Endothelial cell of umbilical vein (primary cell): ENCODE results near the gene C9orf153. TPM values are rescaled to one million over a fixed set of nuclear protein-coding genes. Genes with fewer than 3 reads are reported as not detected.
A peak's percentile ranks its signal among the peaks of the same experiment; 100 is the strongest.

Experiments used
- BruUV-seq: library from RNA; stranded (reverse); fragments of 400-500 nt; replicated peaks from 2 replicates; lab custom pipeline; 2021; lab: Mats Ljungman, UMichigan
- CTCF ChIA-PET: fragments of 300-600, 350-600 bp; sonication (Branson Sonifier 250); formaldehyde crosslinking; loops from one replicate; lab custom pipeline; 2021; ENCODE audit warnings: antibody characterized with exemption, inconsistent platforms; lab: Charles Lee
- POLR2A ChIA-PET: fragments of 300-600, 350-600 bp; sonication (Branson Sonifier 250); formaldehyde crosslinking; loops from one replicate; lab custom pipeline; 2021; ENCODE audit warnings: antibody characterized with exemption, inconsistent platforms; lab: Charles Lee
- DNase-seq: peaks from one replicate; pipeline ENCODE4 v3.0.0-alpha.2; 2011; ENCODE audit warnings: low read depth, low spot score
- FAIRE-seq: peaks from 2 replicates; lab custom pipeline; 2011; peaks lifted over from hg19 to GRCh38; lab: Jason Lieb, UNC
- H2AFZ ChIP-seq: 2 replicates; pipeline ENCODE4 v1.6.0; 2012; ENCODE audit warnings: low read depth, low read length, control low read depth, inconsistent platforms
- H3K27ac ChIP-seq: 2 replicates; pipeline ENCODE4 v1.5.1; 2011; ENCODE audit warnings: low read depth, mild to moderate bottlenecking, control low read depth, low read length, moderate library complexity; ENCODE audit not compliant: insufficient read depth
- H3K27me3 ChIP-seq, 2 experiments: 2 replicates each; pipeline versions ENCODE4 v1.6.0 to v1.6.1; 2011; ENCODE audit warnings: low read length in 2 of 2, mixed read lengths in 1 of 2; ENCODE audit not compliant: control insufficient read depth in 2 of 2, insufficient read depth in 2 of 2
- H3K36me3 ChIP-seq, 2 experiments: 2 replicates in 1 of 2; 3 replicates in 1 of 2; pipeline ENCODE4 v1.5.1; 2011; ENCODE audit warnings: low read length in 2 of 2, mild to moderate bottlenecking in 1 of 2, moderate library complexity in 1 of 2; ENCODE audit not compliant: control insufficient read depth in 2 of 2, insufficient read depth in 2 of 2; ENCODE audit errors: extremely low read depth in 1 of 2
- H3K4me1 ChIP-seq: 3 replicates; pipeline ENCODE4 v1.5.1; 2011; ENCODE audit warnings: mild to moderate bottlenecking, low read length; ENCODE audit not compliant: control insufficient read depth, insufficient read depth; ENCODE audit errors: extremely low read depth
- H3K4me2 ChIP-seq: 2 replicates; pipeline ENCODE4 v1.6.1; 2011; ENCODE audit warnings: low read length, control low read depth, mixed read lengths; ENCODE audit not compliant: insufficient read depth
- H3K4me3 ChIP-seq, 3 experiments: fragments of 200-600 bp in 1 of 3; sonication (generic), shearing (Covaris generic) in 1 of 3; replicated peaks in 1 of 3; 2 replicates each; pipeline ENCODE4 v1.5.1; 2011 to 2016; ENCODE audit warnings: control low read depth in 3 of 3, low read length in 3 of 3, mild to moderate bottlenecking in 2 of 3, inconsistent platforms in 1 of 3, low read depth in 1 of 3, moderate library complexity in 1 of 3; ENCODE audit not compliant: insufficient read depth in 1 of 3
- H3K79me2 ChIP-seq: 2 replicates; pipeline ENCODE4 v1.6.0; 2012; ENCODE audit warnings: low read length, inconsistent platforms; ENCODE audit not compliant: control insufficient read depth, insufficient read depth
- H3K9ac ChIP-seq: replicated peaks from 2 replicates; pipeline ENCODE3; 2011; ENCODE audit warnings: low read length, control low read depth; ENCODE audit not compliant: insufficient read depth; ENCODE audit errors: extremely low read depth
- H3K9me1 ChIP-seq: replicated peaks from 3 replicates; pipeline ENCODE4 v1.6.0; 2011; ENCODE audit warnings: mild to moderate bottlenecking, low read length; ENCODE audit not compliant: control insufficient read depth, insufficient read depth; ENCODE audit errors: extremely low read depth
- H3K9me3 ChIP-seq: replicated peaks from 2 replicates; pipeline ENCODE4 v1.5.1; 2012; ENCODE audit warnings: low read length, inconsistent platforms; ENCODE audit not compliant: control insufficient read depth, insufficient read depth
- H4K20me1 ChIP-seq: replicated peaks from 2 replicates; pipeline ENCODE3; 2011; ENCODE audit warnings: mild to moderate bottlenecking, low read length; ENCODE audit not compliant: control insufficient read depth, insufficient read depth; ENCODE audit errors: extremely low read depth
- CTCF ChIP-seq, 2 donors: IDR thresholded peaks; 1 replicate in 1 of 2; 2 replicates in 1 of 2; pipeline ENCODE4 v1.5.1; 2011; ENCODE audit warnings: low read length in 2 of 2, mild to moderate bottlenecking in 2 of 2, moderate library complexity in 2 of 2, control low read depth in 1 of 2, inconsistent platforms in 1 of 2, low read depth in 1 of 2; ENCODE audit not compliant: insufficient read depth in 1 of 2; ENCODE audit errors: extremely low read depth in 1 of 2
- EZH2 ChIP-seq: IDR thresholded peaks from 2 replicates; pipeline ENCODE4 v1.6.1; 2012; ENCODE audit warnings: borderline replicate concordance, low read depth, mild to moderate bottlenecking, moderate library complexity, low read length, inconsistent platforms; ENCODE audit not compliant: severe bottlenecking
- FOS ChIP-seq: IDR thresholded peaks from 2 replicates; pipeline ENCODE4 v1.6.1; 2011; ENCODE audit warnings: mild to moderate bottlenecking, low read length, moderate library complexity, borderline replicate concordance; ENCODE audit not compliant: insufficient read depth
- GATA2 ChIP-seq: IDR thresholded peaks from 2 replicates; pipeline ENCODE4 v1.7.0; 2011; ENCODE audit warnings: low read depth, mild to moderate bottlenecking, moderate library complexity, mixed read lengths, low read length; ENCODE audit not compliant: insufficient read length, insufficient read depth
- JUN ChIP-seq: IDR thresholded peaks from 2 replicates; pipeline ENCODE4 v1.6.1; 2011; ENCODE audit warnings: borderline replicate concordance, low read depth; ENCODE audit not compliant: insufficient read length, insufficient read depth
- MYC ChIP-seq: IDR thresholded peaks from one replicate; pipeline ENCODE4 v1.6.1; 2011; ENCODE audit warnings: mild to moderate bottlenecking, low read depth, low read length
- POLR2A ChIP-seq: IDR thresholded peaks from 2 replicates; pipeline ENCODE4 v1.6.1; 2012; ENCODE audit warnings: low read depth, mild to moderate bottlenecking, control low read depth, low read length
- POLR2AphosphoS5 ChIP-seq: IDR thresholded peaks from 2 replicates; pipeline ENCODE4 v1.6.1; 2012; ENCODE audit warnings: low read depth, mild to moderate bottlenecking, control low read depth, low read length, moderate library complexity; ENCODE audit not compliant: insufficient read depth
- dilution Hi-C: fragments of 300-500 bp; cut with MboI; formaldehyde crosslinking; loops from one replicate; pipeline ENCODE4 v1.15.0; 2019; ENCODE audit warnings: low sequenced_read_pairs; ENCODE audit not compliant: extremely low pct_ligation_motif_present
- intact Hi-C: fragments of 100-400 bp; cut with micrococcal nuclease; formaldehyde crosslinking; loops from one replicate; pipeline ENCODE4 v1.10.0; 2022
- polyA plus RNA-seq, 4 experiments: library from polyadenylated mRNA; depleted of rRNA in 3 of 4; stranded (reverse) in 3 of 4; unstranded in 1 of 4; fragments of >200 nt; gene quantifications; 2 replicates each; pipeline versions ENCODE4 v1.2.1 to v1.2.3, GENCODE V29; 2011 to 2012; ENCODE audit warnings: missing spikeins in 1 of 4
- total RNA-seq: library from RNA; stranded (reverse); gene quantifications from 2 replicates; pipeline ENCODE4 v1.2.3, GENCODE V29; 2021
- TF ChIP-seq, protein P1 (sequence below): IDR thresholded peaks from 2 replicates; pipeline ENCODE4 v1.6.1; 2011; ENCODE audit not compliant: insufficient read depth, insufficient read length

The C9orf153 gene
- total and polyA plus RNA-seq, 2 donors (not counting 3 experiments of a cell fraction or from before 2014, with no cell fraction given) = 0.66 TPM; not detected in 1

DNA sequence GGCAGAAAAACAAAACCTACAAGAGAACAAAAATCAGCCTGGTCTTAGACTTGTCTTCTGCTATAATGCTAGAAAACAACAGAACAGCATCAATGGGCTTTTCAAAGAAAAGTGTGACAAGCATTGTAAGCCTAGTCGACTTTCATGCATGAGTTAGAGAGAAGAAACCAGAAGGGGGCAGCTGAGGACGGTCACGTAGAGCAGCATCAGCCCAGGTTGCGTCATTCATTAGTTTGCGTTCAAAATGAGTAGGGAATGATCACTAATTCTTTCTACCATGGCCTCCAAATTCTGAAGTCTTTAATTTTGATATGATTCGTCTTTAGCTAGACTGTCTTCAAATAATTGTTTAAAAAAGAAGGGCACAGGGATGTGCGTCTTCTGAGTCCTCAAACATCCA lies 27.6 kb upstream of the C9orf153 start:
- no peak overlapping the region for H3K4me2 ChIP-seq
- no peaks in the 10 kb centered on the region for H4K20me1 ChIP-seq
- H3K4me1 ChIP-seq = peaks cover 5% of the 10 kb centered on the region
- TF ChIP-seq, protein P1, sequence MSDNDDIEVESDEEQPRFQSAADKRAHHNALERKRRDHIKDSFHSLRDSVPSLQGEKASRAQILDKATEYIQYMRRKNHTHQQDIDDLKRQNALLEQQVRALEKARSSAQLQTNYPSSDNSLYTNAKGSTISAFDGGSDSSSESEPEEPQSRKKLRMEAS = no peak
- TF ChIP-seq FOS = no peak
- no peak for TF ChIP-seq EZH2
- no peak for TF ChIP-seq CTCF (IDR thresholded peaks at IDR 0.05; ENCODE audit: extremely low read depth in 1 of 2, insufficient read depth in 1 of 2, low read depth in 1 of 2, low read length in 2 of 2)
- TF ChIP-seq POLR2AphosphoS5 = no peak
- TF ChIP-seq MYC = no peak
- no peak for TF ChIP-seq JUN
- TF ChIP-seq POLR2A = no peak
- TF ChIP-seq GATA2 = no peak
- no peak for DNase-seq
- no peaks in the 10 kb centered on the region for H3K27me3 ChIP-seq
- dilution Hi-C loops (no loop called here), intact Hi-C loops (no loop called here)
- H3K9me1 ChIP-seq = no peaks in the 10 kb centered on the region
- H3K9me3 ChIP-seq = no peaks in the 10 kb centered on the region
- no peak overlapping the region for H2AFZ ChIP-seq
- no peaks in the 10 kb centered on the region for H3K79me2 ChIP-seq
- ChIA-PET CTCF (no interaction called here), POLR2A (no interaction called here)
- peak; percentile 40 for FAIRE-seq
- H3K9ac ChIP-seq = no peak overlapping the region
- BruUV-seq = no TSS peak
- no peak overlapping the region for H3K4me3 ChIP-seq
- no peaks in the 10 kb centered on the region for H3K36me3 ChIP-seq
- H3K27ac ChIP-seq = no peak overlapping the region
